OCI-LY7 (cell line): ENCODE results near the gene NTN4.

ENCODE experiments used
- EZH2phosphoT487 ChIP-seq: fragments of 200-600 bp; sonication (generic); IDR thresholded peaks from 2 replicates; pipeline ENCODE4 v1.6.1; 2018; ENCODE audit warnings: low read depth, borderline replicate concordance, mild to moderate bottlenecking, mixed run types, antibody characterized with exemption, low read length, moderate library complexity, mixed read lengths
- TF ChIP-seq, protein P1 (sequence below): fragments of 200-600 bp; sonication (generic); conservative IDR thresholded peaks from 2 replicates; pipeline ENCODE4 v1.5.1; 2014; ENCODE audit warnings: mild to moderate bottlenecking, antibody characterized with exemption, low read length, moderate library complexity, mixed read lengths

GRCh38 chr12:95837240-95838038 is 46.9 kb upstream of the NTN4 start:
- TF ChIP-seq, protein P1, sequence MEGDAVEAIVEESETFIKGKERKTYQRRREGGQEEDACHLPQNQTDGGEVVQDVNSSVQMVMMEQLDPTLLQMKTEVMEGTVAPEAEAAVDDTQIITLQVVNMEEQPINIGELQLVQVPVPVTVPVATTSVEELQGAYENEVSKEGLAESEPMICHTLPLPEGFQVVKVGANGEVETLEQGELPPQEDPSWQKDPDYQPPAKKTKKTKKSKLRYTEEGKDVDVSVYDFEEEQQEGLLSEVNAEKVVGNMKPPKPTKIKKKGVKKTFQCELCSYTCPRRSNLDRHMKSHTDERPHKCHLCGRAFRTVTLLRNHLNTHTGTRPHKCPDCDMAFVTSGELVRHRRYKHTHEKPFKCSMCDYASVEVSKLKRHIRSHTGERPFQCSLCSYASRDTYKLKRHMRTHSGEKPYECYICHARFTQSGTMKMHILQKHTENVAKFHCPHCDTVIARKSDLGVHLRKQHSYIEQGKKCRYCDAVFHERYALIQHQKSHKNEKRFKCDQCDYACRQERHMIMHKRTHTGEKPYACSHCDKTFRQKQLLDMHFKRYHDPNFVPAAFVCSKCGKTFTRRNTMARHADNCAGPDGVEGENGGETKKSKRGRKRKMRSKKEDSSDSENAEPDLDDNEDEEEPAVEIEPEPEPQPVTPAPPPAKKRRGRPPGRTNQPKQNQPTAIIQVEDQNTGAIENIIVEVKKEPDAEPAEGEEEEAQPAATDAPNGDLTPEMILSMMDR, result no peak
- TF ChIP-seq EZH2phosphoT487, result no peak
